ENCODE measurements around the gene DNAJC6. TPM values are rescaled to one million over a fixed set of nuclear protein-coding genes. Genes with fewer than 3 reads are reported as not detected.

DNAJC6 gene
- total RNA-seq, 6 experiments from 2014 or later, result 0.46 to 2.9 (median 1.2) TPM

GRCh38 chr1:65277605-65278347, 31.6 kb upstream of the DNAJC6 start:
- Histone ChIP-seq H3K27ac (no peak overlapping the region), H3K27me3 (no peaks in the 10 kb centered on the region), H3K36me3 (no peaks in the 10 kb centered on the region), H3K4me1 (no peaks in the 10 kb centered on the region), H3K4me3 (no peak overlapping the region), H3K9me3 (no peaks in the 10 kb centered on the region)
- ATAC-seq (no peak), DNase-seq (no peak)
- 62% methylated on average over 10 of the region's 10 CpGs for WGBS (ENCODE audit: insufficient coverage, low coverage, low lambda C conversion rate, missing lambda C conversion rate)
- intact Hi-C loops (cut with DNase I), result no loop called here
- TF ChIP-seq CTCF (IDR thresholded peaks at IDR 0.05) (no peak), POLR2A (IDR thresholded peaks at IDR 0.05) (no peak)

GRCh38 chr1:65278376-65279069, 30.8 kb upstream of the DNAJC6 start:
- DNase-seq (no peak), ATAC-seq (no peak)
- Histone ChIP-seq H3K4me3 (no peak overlapping the region), H3K4me1 (no peaks in the 10 kb centered on the region), H3K27ac (no peak overlapping the region), H3K9me3 (no peaks in the 10 kb centered on the region), H3K36me3 (no peaks in the 10 kb centered on the region), H3K27me3 (no peaks in the 10 kb centered on the region)
- TF ChIP-seq POLR2A (IDR thresholded peaks at IDR 0.05) (no peak), CTCF (IDR thresholded peaks at IDR 0.05) (no peak)
- 47% methylated on average over 5 of the region's 5 CpGs for WGBS (ENCODE audit: insufficient coverage, low coverage, low lambda C conversion rate, missing lambda C conversion rate)
- intact Hi-C loops (cut with DNase I), result no loop called here

GRCh38 chr1:65279070-65279779, 30.1 kb upstream of the DNAJC6 start:
- Histone ChIP-seq H3K9me3 (no peaks in the 10 kb centered on the region), H3K4me3 (no peak overlapping the region), H3K27ac (no peak overlapping the region), H3K27me3 (no peaks in the 10 kb centered on the region), H3K36me3 (no peaks in the 10 kb centered on the region), H3K4me1 (no peaks in the 10 kb centered on the region)
- no peak for ATAC-seq
- TF ChIP-seq CTCF (IDR thresholded peaks at IDR 0.05) (no peak), POLR2A (IDR thresholded peaks at IDR 0.05) (no peak)
- intact Hi-C loops (cut with DNase I), result no loop called here
- WGBS (ENCODE audit: insufficient coverage, low coverage, low lambda C conversion rate, missing lambda C conversion rate), result 53% methylated on average over 5 of the region's 5 CpGs
- no peak for DNase-seq

GRCh38 chr1:65281846-65282245, 27.5 kb upstream of the DNAJC6 start:
- TF ChIP-seq CTCF (IDR thresholded peaks at IDR 0.05) (no peak), POLR2A (IDR thresholded peaks at IDR 0.05) (no peak)
- Histone ChIP-seq H3K27ac (no peak overlapping the region), H3K4me3 (no peak overlapping the region), H3K4me1 (no peaks in the 10 kb centered on the region), H3K36me3 (no peaks in the 10 kb centered on the region), H3K27me3 (no peaks in the 10 kb centered on the region), H3K9me3 (no peaks in the 10 kb centered on the region)
- no peak for DNase-seq
- 83% methylated on average over 6 of the region's 6 CpGs for WGBS (ENCODE audit: insufficient coverage, low coverage, low lambda C conversion rate, missing lambda C conversion rate)
- intact Hi-C loops (cut with DNase I), result no loop called here
- no peak for ATAC-seq
